HepG2 (cell line): ENCODE results near the gene CYSRT1. TPM values are rescaled to one million over a fixed set of nuclear protein-coding genes. Genes with fewer than 3 reads are reported as not detected.

Experiments used
- ARID2 ChIP-seq: sonication (generic); formaldehyde crosslinking; IDR thresholded peaks from 2 replicates; pipeline ENCODE4 v1.8.1; 2022; ENCODE audit warnings: mild to moderate bottlenecking, missing genetic modification reagents, borderline replicate concordance
- ARNT2 ChIP-seq: sonication (generic); formaldehyde crosslinking; IDR thresholded peaks from 2 replicates; pipeline ENCODE4 v1.8.0; 2022; ENCODE audit warnings: mild to moderate bottlenecking, low read depth, missing genetic modification reagents, moderate library complexity
- EEA1 ChIP-seq: sonication (generic); formaldehyde crosslinking; IDR thresholded peaks from 2 replicates; pipeline ENCODE4 v1.5.1; 2020; ENCODE audit warnings: mild to moderate bottlenecking, missing genetic modification reagents, borderline replicate concordance
- FOXK1 ChIP-seq: sonication (generic); formaldehyde crosslinking; IDR thresholded peaks from 2 replicates; pipeline ENCODE4 v1.4.0; 2020; ENCODE audit warnings: low read depth, missing genetic modification reagents, borderline replicate concordance
- GTF3A ChIP-seq: sonication (generic); formaldehyde crosslinking; conservative IDR thresholded peaks from 2 replicates; pipeline ENCODE4 v1.4.0; 2020; ENCODE audit warnings: mild to moderate bottlenecking, missing genetic modification reagents
- HMG20A ChIP-seq: IDR thresholded peaks from 2 replicates; pipeline ENCODE4 v1.6.1; 2016; ENCODE audit warnings: borderline replicate concordance
- ISL2 ChIP-seq: sonication (generic); formaldehyde crosslinking; IDR thresholded peaks from 2 replicates; pipeline ENCODE4 v1.5.0; 2020; ENCODE audit warnings: missing genetic modification reagents
- JUND ChIP-seq: sonication (generic); formaldehyde crosslinking; IDR thresholded peaks from 2 replicates; pipeline ENCODE4 v1.8.0; 2022; ENCODE audit warnings: mild to moderate bottlenecking, missing genetic modification reagents
- KAT2B ChIP-seq: fragments of 150-350 bp; IDR thresholded peaks from 2 replicates; pipeline ENCODE4 v1.6.1; 2014; ENCODE audit warnings: low read depth, low read length, borderline replicate concordance
- KLF11 ChIP-seq: IDR thresholded peaks from 2 replicates; pipeline ENCODE4 v1.6.1; 2016; ENCODE audit warnings: missing compliant biosample characterization
- LCORL ChIP-seq, 2 experiments: fragments of 450-650 bp in 1 of 2; sonication (generic) in 1 of 2; formaldehyde crosslinking in 1 of 2; IDR thresholded peaks; 2 replicates each; pipeline versions ENCODE4 v1.5.0 to v1.6.1; 2017 to 2020; ENCODE audit warnings: antibody characterized with exemption in 1 of 2, missing genetic modification reagents in 1 of 2
- NFIB ChIP-seq: sonication (generic); formaldehyde crosslinking; IDR thresholded peaks from 2 replicates; pipeline ENCODE4 v1.9.0; 2021; ENCODE audit warnings: missing genetic modification reagents, mild to moderate bottlenecking, borderline replicate concordance
- PCBP1 ChIP-seq: fragments of 200-400 bp; formaldehyde crosslinking; IDR thresholded peaks from 2 replicates; pipeline ENCODE4 v1.6.1; 2017; ENCODE audit warnings: mild to moderate bottlenecking, low read depth, low read length, borderline replicate concordance
- RFX1 ChIP-seq: fragments of 450-650 bp; IDR thresholded peaks from 2 replicates; pipeline ENCODE4 v1.6.1; 2017
- ZBTB33 ChIP-seq: sonication (generic); formaldehyde crosslinking; IDR thresholded peaks from 2 replicates; pipeline ENCODE4 v1.4.0; 2020; ENCODE audit warnings: missing genetic modification reagents
- ZBTB42 ChIP-seq: sonication (generic); formaldehyde crosslinking; IDR thresholded peaks from 2 replicates; pipeline ENCODE4 v1.5.0; 2020; ENCODE audit warnings: mild to moderate bottlenecking, missing genetic modification reagents
- ZBTB7B ChIP-seq: sonication (generic); formaldehyde crosslinking; IDR thresholded peaks from 2 replicates; pipeline ENCODE4 v1.4.0; 2020; ENCODE audit warnings: missing genetic modification reagents
- ZKSCAN5 ChIP-seq: sonication (generic); formaldehyde crosslinking; IDR thresholded peaks from 2 replicates; pipeline ENCODE4 v1.5.1; 2020; ENCODE audit warnings: mild to moderate bottlenecking, missing genetic modification reagents
- ZNF451 ChIP-seq: sonication (generic); formaldehyde crosslinking; IDR thresholded peaks from 2 replicates; pipeline ENCODE4 v1.5.0; 2020; ENCODE audit warnings: mild to moderate bottlenecking, missing genetic modification reagents
- ZNF513 ChIP-seq: sonication (generic); formaldehyde crosslinking; conservative IDR thresholded peaks from 2 replicates; pipeline ENCODE4 v1.5.0; 2020; ENCODE audit warnings: missing genetic modification reagents
- ZNF691 ChIP-seq: sonication (generic); formaldehyde crosslinking; IDR thresholded peaks from 2 replicates; pipeline ENCODE4 v1.4.0; 2020; ENCODE audit warnings: missing genetic modification reagents, low read depth, mild to moderate bottlenecking, borderline replicate concordance
- ZSCAN25 ChIP-seq: sonication (generic); formaldehyde crosslinking; IDR thresholded peaks from 2 replicates; pipeline ENCODE4 v1.8.0; 2022; ENCODE audit warnings: mild to moderate bottlenecking, missing genetic modification reagents
- polyA plus RNA-seq, 8 experiments: library from polyadenylated mRNA; depleted of rRNA in 3 of 8; stranded (reverse) in 7 of 8; unstranded in 1 of 8; fragments of >200 nt; fragmentation: Illumina TruSeq in 4 of 8; extraction: Trizol in 4 of 8; gene quantifications; 2 replicates each; pipeline versions ENCODE4 v1.2.1 to v1.2.3, GENCODE V29; 2011 to 2016; ENCODE audit warnings: low read depth in 4 of 8, missing spikeins in 1 of 8, mixed read lengths in 1 of 8; ENCODE audit not compliant: insufficient read depth in 1 of 8
- total RNA-seq, 5 experiments: library from RNA; depleted of rRNA; stranded (reverse); fragments of >200 nt; fragmentation: Illumina TruSeq; extraction: Trizol; gene quantifications; 2 replicates each; pipeline ENCODE4 v1.2.3, GENCODE V29; 2016; ENCODE audit warnings: low read depth in 1 of 5

CYSRT1 gene
- total and polyA plus RNA-seq, 2 of the 13 experiments (the other 11 are each of a cell fraction or from before 2014, with no cell fraction given): 1.5 to 2.1 TPM

GRCh38 chr9:137253717-137254623, 29.0 kb downstream of the CYSRT1 start (continued):
- TF ChIP-seq HMG20A: no peak
- TF ChIP-seq LCORL (IDR thresholded peaks at IDR 0.05): no peak
- TF ChIP-seq LCORL (CRISPR knock-in tag; IDR thresholded peaks at IDR 0.05): no peak; the same call in 1 of the 2 replicates
- TF ChIP-seq PCBP1: no peak
- 0 out of 2 replicates have a peak, but pooled peaks have one; percentile 32 for TF ChIP-seq ZBTB7B (CRISPR knock-in tag)
- TF ChIP-seq ARID2 (CRISPR knock-in tag): no peak
- TF ChIP-seq ZKSCAN5 (CRISPR knock-in tag): no peak
- no peak for TF ChIP-seq ZNF513
- no peak for TF ChIP-seq NFIB (CRISPR knock-in tag)
- no peak for TF ChIP-seq ZSCAN25
- no peak for TF ChIP-seq FOXK1 (CRISPR knock-in tag)
- TF ChIP-seq KLF11: no peak
- TF ChIP-seq ZNF451 (CRISPR knock-in tag): no peak
- TF ChIP-seq ZBTB42 (CRISPR knock-in tag): no peak
- no peak for TF ChIP-seq KAT2B
- no peak for TF ChIP-seq RFX1
- no peak for TF ChIP-seq GTF3A (CRISPR knock-in tag)
- TF ChIP-seq ISL2 (CRISPR knock-in tag): no peak
- no peak for TF ChIP-seq JUND (CRISPR knock-in tag)
- no peak for TF ChIP-seq ARNT2 (CRISPR knock-in tag)
- TF ChIP-seq ZNF691: no peak
- peak; percentile 44; the same call in 1 of the 2 replicates for TF ChIP-seq ZBTB33 (CRISPR knock-in tag)
- 0 out of 2 replicates have a peak, but pooled peaks have one; percentile 20 for TF ChIP-seq EEA1 (CRISPR knock-in tag)
